HAP-1 (cell line): ENCODE measurements around the gene EXT2.

Experiments used
- DNase-seq, 2 experiments: peaks; one replicate each; pipeline ENCODE4 v3.0.0-alpha.2; 2016 to 2020; ENCODE audit warnings: low spot score in 2 of 2
- H3K27me3 ChIP-seq: fragments of 250-450 bp; sonication (Bioruptor Pico); 2 replicates; pipeline ENCODE4 v1.5.1; 2020; ENCODE audit warnings: low read depth, mild to moderate bottlenecking, moderate library complexity
- H3K36me3 ChIP-seq: fragments of 250-450 bp; sonication (Bioruptor Pico); replicated peaks from 2 replicates; pipeline ENCODE4 v1.5.1; 2020; ENCODE audit warnings: mild to moderate bottlenecking
- H3K4me1 ChIP-seq: fragments of 250-450 bp; sonication (Bioruptor Pico); 2 replicates; pipeline ENCODE4 v1.5.1; 2020; ENCODE audit warnings: mild to moderate bottlenecking
- H3K4me3 ChIP-seq: fragments of 250-450 bp; sonication (Bioruptor Pico); 2 replicates; pipeline ENCODE4 v1.5.1; 2020; ENCODE audit warnings: mild to moderate bottlenecking, moderate library complexity
- H3K9me3 ChIP-seq: fragments of 250-450 bp; sonication (Bioruptor Pico); 2 replicates; pipeline ENCODE4 v1.5.1; 2020; ENCODE audit warnings: mild to moderate bottlenecking, moderate library complexity
- in situ Hi-C: fragments of 300-500 bp; cut with MboI; formaldehyde crosslinking; loops from 3 replicates; pipeline ENCODE4 v1.14.3; 2020; ENCODE audit warnings: low sequenced_read_pairs, inconsistent platforms, mixed read lengths

EXT2 gene

GRCh38 chr11:44143987-44144909, 48.8 kb downstream of the EXT2 start:
- in situ Hi-C loops: no loop called here
- H3K4me3 ChIP-seq: no peak overlapping the region
- H3K9me3 ChIP-seq: no peaks in the 10 kb centered on the region
- peaks cover 6% of the 10 kb centered on the region; the same call in 1 of the 2 replicates for H3K36me3 ChIP-seq
- no peak for DNase-seq
- H3K4me1 ChIP-seq: no peaks in the 10 kb centered on the region
- no peaks in the 10 kb centered on the region for H3K27me3 ChIP-seq

GRCh38 chr11:44145011-44145775, 49.7 kb downstream of the EXT2 start:
- Histone ChIP-seq H3K9me3 (no peaks in the 10 kb centered on the region), H3K4me3 (no peak overlapping the region), H3K36me3 (peaks cover 6% of the 10 kb centered on the region; the same call in 1 of the 2 replicates), H3K27me3 (no peaks in the 10 kb centered on the region), H3K4me1 (no peaks in the 10 kb centered on the region)
- in situ Hi-C loops: no loop called here
- DNase-seq: no peak

GRCh38 chr11:44146931-44147330, 51.5 kb downstream of the EXT2 start:
- H3K4me1 ChIP-seq: no peaks in the 10 kb centered on the region
- in situ Hi-C loops: no loop called here
- no peak for DNase-seq
- H3K27me3 ChIP-seq: no peaks in the 10 kb centered on the region
- H3K4me3 ChIP-seq: no peak overlapping the region
- H3K9me3 ChIP-seq: no peaks in the 10 kb centered on the region
- peaks cover 9% of the 10 kb centered on the region; the same call in 1 of the 2 replicates for H3K36me3 ChIP-seq

- no peaks in the 10 kb centered on the region for H3K9me3 ChIP-seq
- H3K4me1 ChIP-seq: no peaks in the 10 kb centered on the region
- no peak overlapping the region for H3K4me3 ChIP-seq
- H3K27me3 ChIP-seq: no peaks in the 10 kb centered on the region
- no peak for DNase-seq
- in situ Hi-C loops: no loop called here
- peaks cover 11% of the 10 kb centered on the region; the same call in 1 of the 2 replicates for H3K36me3 ChIP-seq
Observed at GRCh38 chr11:44147751-44148150, 52.3 kb downstream of the EXT2 start.

- in situ Hi-C loops: no loop called here
- Histone ChIP-seq H3K9me3 (no peaks in the 10 kb centered on the region), H3K36me3 (peaks cover 6% of the 10 kb centered on the region; the same call in 1 of the 2 replicates), H3K27me3 (no peaks in the 10 kb centered on the region), H3K4me1 (no peaks in the 10 kb centered on the region), H3K4me3 (no peak overlapping the region)
- no peak for DNase-seq
Observed at GRCh38 chr11:44149651-44150050, 54.2 kb downstream of the EXT2 start.

- H3K36me3 ChIP-seq: peaks cover 6% of the 10 kb centered on the region; the same call in 1 of the 2 replicates
- no peak for DNase-seq
- in situ Hi-C loops: no loop called here
- H3K27me3 ChIP-seq: no peaks in the 10 kb centered on the region
- no peak overlapping the region for H3K4me3 ChIP-seq
- H3K4me1 ChIP-seq: no peaks in the 10 kb centered on the region
- H3K9me3 ChIP-seq: no peaks in the 10 kb centered on the region
Observed at GRCh38 chr11:44150401-44150800, 54.9 kb downstream of the EXT2 start.

GRCh38 chr11:44157019-44157418, 61.5 kb downstream of the EXT2 start:
- DNase-seq: no peak
- 0 out of 2 replicates have a peak, but pooled peaks cover 3% of the 10 kb centered on the region for H3K36me3 ChIP-seq
- in situ Hi-C loops: no loop called here
- no peaks in the 10 kb centered on the region for H3K27me3 ChIP-seq
- H3K9me3 ChIP-seq: no peaks in the 10 kb centered on the region
- H3K4me1 ChIP-seq: no peaks in the 10 kb centered on the region
- no peak overlapping the region for H3K4me3 ChIP-seq

GRCh38 chr11:44158384-44158783, 62.9 kb downstream of the EXT2 start:
- in situ Hi-C loops: no loop called here
- Histone ChIP-seq H3K4me1 (no peaks in the 10 kb centered on the region), H3K36me3 (no peaks in the 10 kb centered on the region), H3K27me3 (no peaks in the 10 kb centered on the region), H3K9me3 (no peaks in the 10 kb centered on the region), H3K4me3 (no peak overlapping the region)
- DNase-seq: no peak

- no peak for DNase-seq
- Histone ChIP-seq H3K27me3 (no peaks in the 10 kb centered on the region), H3K4me1 (no peaks in the 10 kb centered on the region), H3K36me3 (no peaks in the 10 kb centered on the region), H3K9me3 (no peaks in the 10 kb centered on the region), H3K4me3 (no peak overlapping the region)
- in situ Hi-C loops: no loop called here
Observed at GRCh38 chr11:44159848-44160721, 64.6 kb downstream of the EXT2 start.

GRCh38 chr11:44162004-44162403, 66.5 kb downstream of the EXT2 start:
- no peaks in the 10 kb centered on the region for H3K36me3 ChIP-seq
- H3K9me3 ChIP-seq: no peaks in the 10 kb centered on the region
- in situ Hi-C loops: no loop called here
- peaks cover 5% of the 10 kb centered on the region; the same call in 1 of the 2 replicates for H3K4me1 ChIP-seq
- no peak for DNase-seq
- no peak overlapping the region for H3K4me3 ChIP-seq
- no peaks in the 10 kb centered on the region for H3K27me3 ChIP-seq

GRCh38 chr11:44162662-44163061, 67.2 kb downstream of the EXT2 start:
- Histone ChIP-seq H3K27me3 (no peaks in the 10 kb centered on the region), H3K4me1 (peaks cover 5% of the 10 kb centered on the region; the same call in 1 of the 2 replicates), H3K4me3 (no peak overlapping the region), H3K36me3 (no peaks in the 10 kb centered on the region), H3K9me3 (no peaks in the 10 kb centered on the region)
- in situ Hi-C loops: no loop called here
- no peak for DNase-seq

- Histone ChIP-seq H3K36me3 (no peaks in the 10 kb centered on the region), H3K27me3 (no peaks in the 10 kb centered on the region), H3K4me1 (peaks cover 5% of the 10 kb centered on the region; the same call in 1 of the 2 replicates), H3K9me3 (no peaks in the 10 kb centered on the region), H3K4me3 (no peak overlapping the region)
- in situ Hi-C loops: no loop called here
- DNase-seq: no peak
Observed at GRCh38 chr11:44165432-44165831, 70.0 kb downstream of the EXT2 start.

- no peak for DNase-seq
- Histone ChIP-seq H3K27me3 (no peaks in the 10 kb centered on the region), H3K36me3 (no peaks in the 10 kb centered on the region), H3K4me3 (no peak overlapping the region), H3K9me3 (no peaks in the 10 kb centered on the region), H3K4me1 (peaks cover 5% of the 10 kb centered on the region; the same call in 1 of the 2 replicates)
- in situ Hi-C loops: no loop called here
Observed at GRCh38 chr11:44167046-44167445, 71.6 kb downstream of the EXT2 start.
